DOHH2 (cell line): ENCODE data around the gene SCAF1.

Experiments used
- EZH2phosphoT487 ChIP-seq: fragments of 200-600 bp; sonication (generic); IDR thresholded peaks from 2 replicates; pipeline ENCODE4 v1.6.1; 2017; ENCODE audit warnings: borderline replicate concordance, mild to moderate bottlenecking, antibody characterized with exemption, low read length, moderate library complexity, mixed read lengths
- TF ChIP-seq, protein P1 (sequence below): fragments of 200-600 bp; sonication (generic); IDR thresholded peaks from one replicate; pipeline ENCODE4 v1.5.1; 2014; ENCODE audit warnings: antibody characterized with exemption, mild to moderate bottlenecking, low read depth, low read length; ENCODE audit not compliant: poor library complexity, severe bottlenecking

DNA sequence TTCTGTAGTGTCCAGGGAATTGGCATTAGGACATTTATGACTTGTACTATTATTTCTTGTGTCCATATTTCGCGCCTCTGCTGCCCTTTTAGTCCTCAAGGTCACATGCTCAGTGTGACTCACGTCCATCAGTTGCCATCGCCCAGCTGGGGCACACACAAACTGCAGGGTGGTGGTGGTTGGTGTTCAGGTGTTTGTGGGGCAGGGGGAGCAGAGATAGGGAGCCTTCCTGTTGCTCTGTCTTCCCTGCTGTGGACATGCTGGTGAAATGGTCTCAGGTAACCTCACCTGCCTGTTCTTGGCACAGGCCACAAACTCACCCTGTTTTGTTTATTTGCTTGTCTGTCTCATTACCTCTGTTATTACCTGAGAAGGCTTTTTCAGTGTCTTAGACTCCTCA, 28.6 kb upstream of the SCAF1 start:
- TF ChIP-seq, protein P1, sequence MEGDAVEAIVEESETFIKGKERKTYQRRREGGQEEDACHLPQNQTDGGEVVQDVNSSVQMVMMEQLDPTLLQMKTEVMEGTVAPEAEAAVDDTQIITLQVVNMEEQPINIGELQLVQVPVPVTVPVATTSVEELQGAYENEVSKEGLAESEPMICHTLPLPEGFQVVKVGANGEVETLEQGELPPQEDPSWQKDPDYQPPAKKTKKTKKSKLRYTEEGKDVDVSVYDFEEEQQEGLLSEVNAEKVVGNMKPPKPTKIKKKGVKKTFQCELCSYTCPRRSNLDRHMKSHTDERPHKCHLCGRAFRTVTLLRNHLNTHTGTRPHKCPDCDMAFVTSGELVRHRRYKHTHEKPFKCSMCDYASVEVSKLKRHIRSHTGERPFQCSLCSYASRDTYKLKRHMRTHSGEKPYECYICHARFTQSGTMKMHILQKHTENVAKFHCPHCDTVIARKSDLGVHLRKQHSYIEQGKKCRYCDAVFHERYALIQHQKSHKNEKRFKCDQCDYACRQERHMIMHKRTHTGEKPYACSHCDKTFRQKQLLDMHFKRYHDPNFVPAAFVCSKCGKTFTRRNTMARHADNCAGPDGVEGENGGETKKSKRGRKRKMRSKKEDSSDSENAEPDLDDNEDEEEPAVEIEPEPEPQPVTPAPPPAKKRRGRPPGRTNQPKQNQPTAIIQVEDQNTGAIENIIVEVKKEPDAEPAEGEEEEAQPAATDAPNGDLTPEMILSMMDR: no peak
- TF ChIP-seq EZH2phosphoT487: no peak
